Endothelial cell of umbilical vein (primary cell): Measurements from ENCODE around the gene NAP1L1.

Experiments used
- EZH2 ChIP-seq: IDR thresholded peaks from 2 replicates; pipeline ENCODE4 v1.6.1; 2012; ENCODE audit warnings: borderline replicate concordance, low read depth, mild to moderate bottlenecking, moderate library complexity, low read length, inconsistent platforms; ENCODE audit not compliant: severe bottlenecking
- POLR2A ChIP-seq: IDR thresholded peaks from 2 replicates; pipeline ENCODE4 v1.6.1; 2012; ENCODE audit warnings: low read depth, mild to moderate bottlenecking, control low read depth, low read length
- POLR2AphosphoS5 ChIP-seq: IDR thresholded peaks from 2 replicates; pipeline ENCODE4 v1.6.1; 2012; ENCODE audit warnings: low read depth, mild to moderate bottlenecking, control low read depth, low read length, moderate library complexity; ENCODE audit not compliant: insufficient read depth
- TF ChIP-seq, protein P1 (sequence below), 2 donors: IDR thresholded peaks; 1 replicate in 1 of 2; 2 replicates in 1 of 2; pipeline ENCODE4 v1.5.1; 2011; ENCODE audit warnings: low read length in 2 of 2, mild to moderate bottlenecking in 2 of 2, moderate library complexity in 2 of 2, control low read depth in 1 of 2, inconsistent platforms in 1 of 2, low read depth in 1 of 2; ENCODE audit not compliant: insufficient read depth in 1 of 2; ENCODE audit errors: extremely low read depth in 1 of 2

- TF ChIP-seq, protein P1, sequence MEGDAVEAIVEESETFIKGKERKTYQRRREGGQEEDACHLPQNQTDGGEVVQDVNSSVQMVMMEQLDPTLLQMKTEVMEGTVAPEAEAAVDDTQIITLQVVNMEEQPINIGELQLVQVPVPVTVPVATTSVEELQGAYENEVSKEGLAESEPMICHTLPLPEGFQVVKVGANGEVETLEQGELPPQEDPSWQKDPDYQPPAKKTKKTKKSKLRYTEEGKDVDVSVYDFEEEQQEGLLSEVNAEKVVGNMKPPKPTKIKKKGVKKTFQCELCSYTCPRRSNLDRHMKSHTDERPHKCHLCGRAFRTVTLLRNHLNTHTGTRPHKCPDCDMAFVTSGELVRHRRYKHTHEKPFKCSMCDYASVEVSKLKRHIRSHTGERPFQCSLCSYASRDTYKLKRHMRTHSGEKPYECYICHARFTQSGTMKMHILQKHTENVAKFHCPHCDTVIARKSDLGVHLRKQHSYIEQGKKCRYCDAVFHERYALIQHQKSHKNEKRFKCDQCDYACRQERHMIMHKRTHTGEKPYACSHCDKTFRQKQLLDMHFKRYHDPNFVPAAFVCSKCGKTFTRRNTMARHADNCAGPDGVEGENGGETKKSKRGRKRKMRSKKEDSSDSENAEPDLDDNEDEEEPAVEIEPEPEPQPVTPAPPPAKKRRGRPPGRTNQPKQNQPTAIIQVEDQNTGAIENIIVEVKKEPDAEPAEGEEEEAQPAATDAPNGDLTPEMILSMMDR (IDR thresholded peaks at IDR 0.05; ENCODE audit: extremely low read depth in 1 of 2, insufficient read depth in 1 of 2, low read depth in 1 of 2, low read length in 2 of 2), result no peak
- TF ChIP-seq POLR2A (peak; percentile 59), EZH2 (no peak), POLR2AphosphoS5 (no peak)
Observed at GRCh38 chr12:76029982-76030340, 54.5 kb downstream of the NAP1L1 start.
